Sigmoid colon (tissue), 4 donors: ENCODE data around the gene TMEM259.

ENCODE experiments used
- EP300 ChIP-seq, 4 donors: sonication (generic); formaldehyde crosslinking; IDR thresholded peaks; one replicate each; pipeline ENCODE4 v1.6.1; 2017; ENCODE audit warnings: antibody characterized with exemption in 4 of 4
- POLR2A ChIP-seq, 2 donors: fragments of 450-650 bp; IDR thresholded peaks; one replicate each; pipeline ENCODE4 v1.6.1; 2016; ENCODE audit warnings: antibody characterized with exemption in 2 of 2, mild to moderate bottlenecking in 2 of 2, moderate library complexity in 2 of 2
- POLR2AphosphoS5 ChIP-seq, 4 donors: sonication (generic); formaldehyde crosslinking; IDR thresholded peaks; one replicate each; pipeline ENCODE4 v1.6.1; 2017; ENCODE audit warnings: antibody characterized with exemption in 4 of 4
- TF ChIP-seq, protein P1 (sequence below), 4 experiments: fragments of 450-650 bp in 3 of 4; fragments of 200-600 bp in 1 of 4; IDR thresholded peaks; one replicate each; pipeline ENCODE4 v1.5.1; 2016 to 2019; ENCODE audit warnings: antibody characterized with exemption in 4 of 4, mild to moderate bottlenecking in 3 of 4, moderate library complexity in 2 of 4

- no peak for TF ChIP-seq EP300 (IDR thresholded peaks at IDR 0.05)
- TF ChIP-seq, protein P1, sequence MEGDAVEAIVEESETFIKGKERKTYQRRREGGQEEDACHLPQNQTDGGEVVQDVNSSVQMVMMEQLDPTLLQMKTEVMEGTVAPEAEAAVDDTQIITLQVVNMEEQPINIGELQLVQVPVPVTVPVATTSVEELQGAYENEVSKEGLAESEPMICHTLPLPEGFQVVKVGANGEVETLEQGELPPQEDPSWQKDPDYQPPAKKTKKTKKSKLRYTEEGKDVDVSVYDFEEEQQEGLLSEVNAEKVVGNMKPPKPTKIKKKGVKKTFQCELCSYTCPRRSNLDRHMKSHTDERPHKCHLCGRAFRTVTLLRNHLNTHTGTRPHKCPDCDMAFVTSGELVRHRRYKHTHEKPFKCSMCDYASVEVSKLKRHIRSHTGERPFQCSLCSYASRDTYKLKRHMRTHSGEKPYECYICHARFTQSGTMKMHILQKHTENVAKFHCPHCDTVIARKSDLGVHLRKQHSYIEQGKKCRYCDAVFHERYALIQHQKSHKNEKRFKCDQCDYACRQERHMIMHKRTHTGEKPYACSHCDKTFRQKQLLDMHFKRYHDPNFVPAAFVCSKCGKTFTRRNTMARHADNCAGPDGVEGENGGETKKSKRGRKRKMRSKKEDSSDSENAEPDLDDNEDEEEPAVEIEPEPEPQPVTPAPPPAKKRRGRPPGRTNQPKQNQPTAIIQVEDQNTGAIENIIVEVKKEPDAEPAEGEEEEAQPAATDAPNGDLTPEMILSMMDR (IDR thresholded peaks at IDR 0.05), result no peak
- TF ChIP-seq POLR2A (IDR thresholded peaks at IDR 0.05), result no peak
- no peak for TF ChIP-seq POLR2AphosphoS5 (IDR thresholded peaks at IDR 0.05)
These were observed 20.4 kb upstream of the TMEM259 start for GRCh38 chr19:1041272-1041834.
